Left ventricle myocardium inferior (tissue), 1 donor: Measurements from ENCODE around the gene THSD7A. TPM values are rescaled to one million over a fixed set of nuclear protein-coding genes. Genes with fewer than 3 reads are reported as not detected.

Experiments
- DNase-seq: peaks from one replicate; pipeline ENCODE4 v3.0.0-alpha.2; 2020
- H3K27ac ChIP-seq: fragments of 200-600 bp; replicated peaks from 2 replicates; pipeline ENCODE4 v1.8.0; 2021
- H3K27me3 ChIP-seq: fragments of 200-600 bp; 2 replicates; pipeline ENCODE4 v1.8.0; 2021; ENCODE audit warnings: low read depth
- H3K36me3 ChIP-seq: fragments of 200-600 bp; 2 replicates; pipeline ENCODE4 v1.8.0; 2021
- H3K4me1 ChIP-seq: fragments of 200-600 bp; 2 replicates; pipeline ENCODE4 v1.8.0; 2021
- H3K4me3 ChIP-seq: fragments of 200-600 bp; 2 replicates; pipeline ENCODE4 v1.8.0; 2021; ENCODE audit warnings: mild to moderate bottlenecking, moderate library complexity
- H3K9me3 ChIP-seq: fragments of 200-600 bp; replicated peaks from 2 replicates; pipeline ENCODE4 v1.8.0; 2021
- CTCF ChIP-seq: fragments of 200-600 bp; IDR thresholded peaks from 2 replicates; pipeline ENCODE4 v1.8.0; 2021; ENCODE audit warnings: antibody characterized with exemption, mild to moderate bottlenecking, borderline replicate concordance
- intact Hi-C: fragments of 100-400 bp; cut with micrococcal nuclease; formaldehyde crosslinking; loops from one replicate; pipeline ENCODE4 v1.11.0; 2022
- total RNA-seq: library from RNA; stranded (reverse); fragmentation: NEBNext Ultra II Directional; extraction: Animal tissue kit (Norgen Biotek cat#: 25700); gene quantifications from one replicate; pipeline ENCODE4 v1.2.1, GENCODE V29; 2021
- donor health status: DM: no; HTN: yes; CAD: no; lungs with severe emphysema.

THSD7A gene
- total RNA-seq, 1 donor from 2014 or later: 1.6 TPM

- H3K36me3 ChIP-seq: peaks cover 5% of the 10 kb centered on the region
- DNase-seq: no peak
- no peak overlapping the region for H3K4me3 ChIP-seq
- no peaks in the 10 kb centered on the region for H3K27me3 ChIP-seq
- no peaks in the 10 kb centered on the region for H3K4me1 ChIP-seq
- H3K9me3 ChIP-seq: peaks cover 12% of the 10 kb centered on the region
- H3K27ac ChIP-seq: no peak overlapping the region
- no peak for TF ChIP-seq CTCF
- intact Hi-C loops: no loop called here
These were observed 418.1 kb downstream of the THSD7A start for GRCh38 chr7:11413901-11414300.

GRCh38 chr7:11412036-11412435 lies 420.0 kb downstream of the THSD7A start:
- DNase-seq: no peak
- no peak overlapping the region for H3K4me3 ChIP-seq
- H3K4me1 ChIP-seq: no peaks in the 10 kb centered on the region
- H3K27ac ChIP-seq: no peak overlapping the region
- peaks cover 5% of the 10 kb centered on the region for H3K36me3 ChIP-seq
- H3K9me3 ChIP-seq: peaks cover 12% of the 10 kb centered on the region
- intact Hi-C loops: no loop called here
- TF ChIP-seq CTCF: no peak
- H3K27me3 ChIP-seq: no peaks in the 10 kb centered on the region

GRCh38 chr7:11410656-11411644 lies 421.0 kb downstream of the THSD7A start:
- Histone ChIP-seq H3K27me3 (no peaks in the 10 kb centered on the region), H3K36me3 (peaks cover 5% of the 10 kb centered on the region), H3K4me1 (no peaks in the 10 kb centered on the region), H3K4me3 (no peak overlapping the region), H3K27ac (no peak overlapping the region), H3K9me3 (peaks cover 12% of the 10 kb centered on the region)
- TF ChIP-seq CTCF: no peak
- intact Hi-C loops: no loop called here
- no peak for DNase-seq

DNA sequence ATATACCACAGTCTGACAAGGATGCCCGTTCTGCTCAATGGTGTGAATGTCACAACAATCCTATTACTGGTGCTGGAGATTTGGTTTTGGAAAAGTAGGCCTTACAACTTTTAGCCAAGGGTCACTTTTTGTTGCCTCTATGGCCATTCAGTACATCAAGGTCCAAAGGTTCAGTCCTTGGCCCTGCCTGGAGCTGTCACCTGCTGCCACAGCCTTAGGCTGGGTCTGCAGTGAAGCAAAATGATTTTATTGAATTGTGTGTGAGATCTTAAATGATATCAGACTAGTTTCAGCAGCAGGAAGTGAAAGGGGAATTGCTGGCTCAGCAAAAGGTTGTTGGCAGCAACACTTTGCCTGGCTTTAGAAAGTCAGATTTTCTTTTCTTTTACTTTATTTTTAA lies 427.6 kb downstream of the THSD7A start:
- no peaks in the 10 kb centered on the region for H3K36me3 ChIP-seq
- H3K27ac ChIP-seq: no peak overlapping the region
- no peak overlapping the region for H3K4me3 ChIP-seq
- no peak for DNase-seq
- H3K9me3 ChIP-seq: peaks cover 4% of the 10 kb centered on the region
- intact Hi-C loops: no loop called here
- H3K27me3 ChIP-seq: no peaks in the 10 kb centered on the region
- no peak for TF ChIP-seq CTCF
- H3K4me1 ChIP-seq: no peaks in the 10 kb centered on the region

DNA sequence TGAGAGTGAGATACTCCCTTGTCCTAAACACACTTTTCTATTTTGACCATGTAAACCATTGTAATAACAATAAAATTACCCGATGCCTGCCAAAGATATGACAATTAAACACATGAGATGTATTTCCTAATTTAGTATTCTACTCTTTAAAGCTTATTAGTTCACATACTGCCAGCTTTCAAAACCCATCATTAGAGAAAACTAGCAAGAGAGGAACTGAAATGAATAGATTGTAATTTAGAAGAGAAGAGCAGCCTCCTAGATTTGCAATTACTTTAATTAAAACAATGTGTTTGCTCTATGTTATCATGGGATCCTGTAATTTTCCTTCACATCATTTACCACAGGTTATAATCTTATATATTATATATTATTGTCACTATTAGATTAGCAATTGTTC lies 428.2 kb downstream of the THSD7A start:
- no peak overlapping the region for H3K4me3 ChIP-seq
- no peaks in the 10 kb centered on the region for H3K27me3 ChIP-seq
- intact Hi-C loops: no loop called here
- no peaks in the 10 kb centered on the region for H3K36me3 ChIP-seq
- no peak overlapping the region for H3K27ac ChIP-seq
- no peak for DNase-seq
- no peak for TF ChIP-seq CTCF
- no peaks in the 10 kb centered on the region for H3K4me1 ChIP-seq
- peaks cover 6% of the 10 kb centered on the region for H3K9me3 ChIP-seq
